Measurements from ENCODE around the gene TLR1. TPM values are rescaled to one million over a fixed set of nuclear protein-coding genes. Genes with fewer than 3 reads are reported as not detected.
"Not testable (repeated sequence)": the region's sequence is repeated elsewhere in the genome, so short reads cannot be mapped to it uniquely, and the experiment has no call there.

TLR1 gene
- polyA plus RNA-seq, 4 donors, result 3.1 to 4.9 (median 3.9) TPM

- DNase-seq (ENCODE audit: low read depth in 4 of 4, low spot score in 2 of 4), result not testable (repeated sequence)
Measured at GRCh38 chr4:38777925-38778324, 26.7 kb downstream of the TLR1 start.

DNA sequence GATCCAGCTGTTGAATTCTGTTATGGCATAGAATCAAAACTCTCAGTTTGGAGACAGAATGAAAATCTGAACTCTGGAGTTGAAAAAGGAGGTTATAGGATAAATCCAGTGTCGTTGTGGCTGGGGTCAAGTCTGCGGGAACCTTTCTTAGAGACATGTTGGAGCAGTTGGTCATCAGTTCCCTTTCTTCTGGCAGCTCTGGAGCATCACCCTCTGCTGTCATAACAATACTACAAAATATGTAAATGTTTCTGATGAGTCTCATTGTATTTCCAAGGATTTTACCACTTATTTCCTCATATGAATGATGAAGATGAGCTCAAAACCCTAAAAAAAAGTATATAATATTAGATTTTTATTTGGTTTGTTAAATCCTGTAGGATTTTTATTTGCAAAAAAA is 29.3 kb downstream of the TLR1 start:
- DNase-seq (ENCODE audit: low read depth in 4 of 4, low spot score in 2 of 4), result no peak

GRCh38 chr4:38774181-38774955 is 30.2 kb downstream of the TLR1 start:
- DNase-seq (ENCODE audit: low read depth in 4 of 4, low spot score in 2 of 4), result no peak

DNA sequence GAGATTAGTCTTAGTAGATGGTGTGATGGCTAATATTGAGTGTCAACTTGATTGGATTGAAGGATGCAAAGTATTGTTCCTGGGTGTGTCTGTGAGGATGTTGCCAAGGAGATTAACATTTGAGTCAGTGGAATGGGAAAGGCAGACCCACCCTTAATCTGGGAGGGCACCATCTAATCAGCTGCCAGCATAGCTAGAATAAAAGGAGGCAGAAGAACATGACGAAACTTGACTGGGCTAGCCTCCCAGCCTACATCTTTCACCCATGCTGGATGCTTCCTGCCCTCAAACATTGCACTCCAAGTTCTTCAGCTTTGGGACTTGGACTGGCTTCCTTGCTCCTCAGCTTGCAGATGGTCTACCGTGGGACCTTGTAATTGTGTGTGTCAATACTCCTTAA is 34.3 kb downstream of the TLR1 start:
- DNase-seq (ENCODE audit: low read depth in 4 of 4, low spot score in 2 of 4), result not testable (repeated sequence)

DNA sequence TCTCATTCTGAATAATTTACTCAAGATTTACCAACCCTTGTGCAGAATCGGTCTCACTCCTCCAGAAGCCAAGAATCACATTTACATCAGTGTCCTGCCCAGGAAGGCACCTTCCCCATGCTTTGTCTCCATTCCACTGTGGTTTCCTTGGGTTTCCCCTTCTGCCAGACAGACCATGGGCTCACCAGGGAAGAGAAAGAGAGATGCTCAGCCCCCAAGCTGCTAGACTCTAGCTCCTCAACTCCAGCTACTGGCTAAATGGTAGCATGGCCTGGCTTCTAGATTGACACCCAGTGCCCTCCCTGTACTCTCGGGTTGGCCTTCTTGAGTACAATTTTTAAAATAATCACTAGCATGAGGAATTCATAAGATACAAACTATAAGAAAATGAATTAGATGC is 34.7 kb downstream of the TLR1 start:
- DNase-seq (ENCODE audit: low read depth in 4 of 4, low spot score in 2 of 4), result no peak

DNA sequence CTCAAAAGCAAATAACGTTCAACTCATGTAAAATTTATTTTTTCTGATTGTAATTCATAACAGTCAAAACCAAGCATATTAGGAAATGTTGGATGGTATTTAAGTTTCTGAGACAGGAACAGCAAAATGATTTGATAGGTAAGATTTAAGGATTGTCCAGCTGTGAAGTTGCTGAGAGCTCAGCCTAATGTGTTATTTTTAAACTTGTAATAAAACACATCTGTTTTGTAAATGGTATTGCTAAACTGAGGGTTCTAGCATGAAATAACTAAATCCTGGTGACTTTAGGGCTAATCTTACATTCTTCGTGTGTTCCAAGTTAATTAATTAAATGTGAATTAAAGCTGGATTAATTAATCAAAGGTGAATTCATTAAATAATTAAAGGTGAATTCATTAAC is 35.1 kb downstream of the TLR1 start:
- no peak for DNase-seq (ENCODE audit: low read depth in 4 of 4, low spot score in 2 of 4)

- DNase-seq (ENCODE audit: low read depth in 4 of 4, low spot score in 2 of 4), result no peak
Measured at GRCh38 chr4:38768968-38769394, 35.6 kb downstream of the TLR1 start.

DNA sequence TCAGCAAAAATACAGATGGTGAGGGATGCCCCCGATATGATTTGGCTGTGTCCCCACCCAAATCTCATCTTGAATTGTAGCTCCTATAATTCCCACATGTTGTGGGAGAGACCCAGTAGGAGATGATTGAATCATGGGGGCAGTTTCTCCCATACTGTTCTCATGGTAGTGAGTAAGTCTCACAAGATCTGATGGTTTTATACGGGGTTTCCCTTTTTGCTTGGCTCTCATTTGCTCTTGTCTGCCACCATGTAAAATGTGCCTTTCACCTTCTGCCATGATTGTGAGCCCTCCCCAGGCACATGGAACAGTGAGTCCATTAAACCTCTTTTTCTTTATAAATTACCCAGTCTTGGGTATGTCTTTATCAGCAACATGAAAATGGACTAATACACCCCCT is 37.7 kb downstream of the TLR1 start:
- not testable (repeated sequence) for DNase-seq (ENCODE audit: low read depth in 4 of 4, low spot score in 2 of 4)

DNA sequence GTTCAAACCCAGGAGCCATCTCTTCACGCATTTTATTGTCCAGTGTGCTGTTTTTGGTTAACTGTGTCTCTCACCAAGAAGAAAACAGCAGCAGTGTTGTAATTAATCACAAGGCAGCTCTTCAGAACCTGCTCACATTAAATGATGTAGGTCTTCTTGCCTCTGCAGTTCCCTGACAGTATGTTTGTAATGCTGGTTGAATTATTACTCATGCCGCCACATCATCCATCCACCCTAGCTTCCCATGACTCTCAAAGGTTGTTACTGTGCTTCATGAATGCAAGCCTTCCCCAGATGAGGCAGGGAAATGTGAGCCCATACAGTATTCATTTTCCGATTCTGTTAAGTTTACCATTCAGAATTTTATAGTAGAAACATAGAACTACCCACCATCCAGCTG is 39.2 kb downstream of the TLR1 start:
- DNase-seq (ENCODE audit: low read depth in 4 of 4, low spot score in 2 of 4), result no peak

- DNase-seq (ENCODE audit: low read depth in 4 of 4, low spot score in 2 of 4), result no peak
Measured at GRCh38 chr4:38764277-38764676, 40.3 kb downstream of the TLR1 start.

GRCh38 chr4:38762560-38762959 is 42.0 kb downstream of the TLR1 start:
- no peak for DNase-seq (ENCODE audit: low read depth in 4 of 4, low spot score in 2 of 4)

GRCh38 chr4:38759790-38760122 is 44.8 kb downstream of the TLR1 start:
- DNase-seq (ENCODE audit: low read depth in 4 of 4, low spot score in 2 of 4), result no peak

DNA sequence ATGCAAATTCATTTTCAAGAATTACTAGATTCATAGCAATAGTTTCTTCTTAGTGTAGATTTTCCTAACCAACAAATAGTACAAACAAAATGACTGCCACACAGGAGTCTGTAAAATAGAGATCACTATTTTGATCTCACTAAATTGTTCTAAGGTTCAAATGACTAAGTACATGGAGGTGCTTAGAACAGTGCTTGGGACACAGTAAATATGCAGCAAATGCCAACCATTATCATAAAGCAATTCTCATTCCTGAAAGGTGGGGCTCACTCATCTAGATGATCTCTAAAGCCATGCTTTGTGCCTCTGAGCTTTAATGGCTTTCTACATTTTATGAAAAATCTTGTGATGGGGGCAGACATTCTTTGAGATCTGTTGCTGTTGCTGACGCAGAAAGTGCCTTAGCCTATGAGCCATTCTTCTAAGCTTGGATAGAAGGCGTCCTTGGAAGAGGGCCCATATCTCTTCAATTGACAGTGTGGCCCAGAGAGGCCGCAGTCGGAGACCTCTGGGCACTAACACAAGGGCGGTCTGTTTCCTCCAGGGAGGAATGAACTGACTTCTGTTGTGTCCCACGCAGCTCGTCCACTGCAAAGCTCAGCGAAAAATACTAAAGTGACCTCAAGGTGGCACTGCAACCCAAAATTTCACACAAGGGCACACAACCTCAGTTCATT is 45.3 kb downstream of the TLR1 start:
- DNase-seq (ENCODE audit: low read depth in 4 of 4, low spot score in 2 of 4), result peak in 2 of 4 donors; percentile 34 to 71

GRCh38 chr4:38757945-38758600 is 46.5 kb downstream of the TLR1 start:
- DNase-seq (ENCODE audit: low read depth in 4 of 4, low spot score in 2 of 4), result no peak

- DNase-seq (ENCODE audit: low read depth in 4 of 4, low spot score in 2 of 4), result peak; percentile 76 to 93 (median 88)
Measured at GRCh38 chr4:38752941-38753806, 51.4 kb downstream of the TLR1 start.

GRCh38 chr4:38752372-38752940 is 52.1 kb downstream of the TLR1 start:
- DNase-seq (ENCODE audit: low read depth in 4 of 4, low spot score in 2 of 4), result no peak

DNA sequence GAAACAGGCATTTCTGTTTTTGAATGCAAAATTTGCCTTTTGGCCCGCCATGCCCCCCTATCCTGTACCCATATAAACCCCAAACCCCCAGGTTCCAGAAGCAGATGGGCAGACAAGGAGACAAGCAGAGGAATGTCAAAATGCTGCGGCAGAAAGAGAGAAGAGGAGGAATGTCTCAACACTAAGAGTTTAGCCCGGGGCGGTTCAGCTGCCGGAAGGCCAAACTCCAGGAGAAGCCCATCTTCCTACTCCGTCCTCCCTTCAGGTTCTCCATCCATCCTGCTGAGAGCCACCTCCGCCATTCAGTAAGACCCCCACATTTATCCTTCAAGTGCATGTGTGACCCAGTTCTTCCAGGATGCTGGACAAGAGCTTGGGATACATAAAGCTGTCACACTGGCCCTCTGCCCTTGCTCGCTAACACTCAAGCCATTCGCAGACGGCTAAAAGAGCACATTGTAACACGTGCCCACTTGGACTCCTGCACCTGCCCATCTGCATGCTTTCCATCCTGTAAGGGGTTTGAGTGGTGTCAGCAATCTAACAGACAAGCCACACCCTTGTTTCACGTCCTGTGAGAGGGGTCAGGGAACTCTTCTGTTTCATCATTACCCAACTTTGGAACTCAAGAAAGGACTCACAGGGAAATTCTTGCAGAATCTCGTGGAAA is 53.1 kb downstream of the TLR1 start:
- no peak for DNase-seq (ENCODE audit: low read depth in 4 of 4, low spot score in 2 of 4)

DNA sequence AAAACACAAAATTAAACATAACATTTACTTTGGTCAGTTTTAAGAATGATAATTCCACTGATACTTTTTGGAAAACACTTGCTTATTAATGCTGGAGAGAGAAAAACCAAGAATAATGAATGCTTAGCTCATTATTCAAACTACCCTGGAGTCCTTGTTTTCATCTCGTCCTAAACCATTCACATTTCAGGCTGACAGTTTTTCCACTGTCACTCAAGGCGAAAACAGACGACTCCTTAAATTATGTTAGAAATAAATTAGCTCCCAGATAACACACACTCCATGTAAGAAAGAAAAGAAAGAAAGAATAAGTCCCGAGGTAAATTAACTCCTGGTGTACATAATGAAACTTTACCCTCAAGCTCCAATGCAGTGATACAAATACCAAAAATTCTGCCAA is 55.3 kb downstream of the TLR1 start:
- no peak for DNase-seq (ENCODE audit: low read depth in 4 of 4, low spot score in 2 of 4)

GRCh38 chr4:38747629-38748028 is 57.0 kb downstream of the TLR1 start:
- no peak for DNase-seq (ENCODE audit: low read depth in 4 of 4, low spot score in 2 of 4)
